ENCODE measurements around the gene AKNA. TPM values are rescaled to one million over a fixed set of nuclear protein-coding genes. Genes with fewer than 3 reads are reported as not detected.
A peak's percentile ranks its signal among the peaks of the same experiment; 100 is the strongest.

AKNA gene
- polyA plus RNA-seq, 1 experiment: 7.0 TPM

- CTCF ChIA-PET: interaction anchor here (1.4 kb wide), 1 partner anchor 10 kb away, joined by 5 read pairs; no protein-coding TSS in a partner anchor
- no peak for DNase-seq (ENCODE audit: low read depth, low spot score)
- no peaks in the 10 kb centered on the region for H3K9me3 ChIP-seq (ENCODE audit: control insufficient read depth, insufficient read depth, low read length)
- H3K27ac ChIP-seq (ENCODE audit: low read depth, low read length): peak overlapping the region; percentile 59
- H3K27me3 ChIP-seq (ENCODE audit: control insufficient read depth, insufficient read depth, low read length): no peaks in the 10 kb centered on the region
- POLR2A ChIA-PET: interaction anchor here (0.6 to 1.0 kb wide), 3 partner anchors 14 to 28 kb away, joined by 3 to 4 read pairs (median 3); no protein-coding TSS in a partner anchor
- no peak for TF ChIP-seq CTCF (IDR thresholded peaks at IDR 0.05; ENCODE audit: low read depth, low read length)
- no peak overlapping the region for H3K4me3 ChIP-seq (ENCODE audit: low read depth, low read length)
Measured at GRCh38 chr9:114348261-114348905, 39.4 kb downstream of the AKNA start.

GRCh38 chr9:114347675-114348074 is 40.1 kb downstream of the AKNA start:
- CTCF ChIA-PET: interaction anchor here (1.4 kb wide), 1 partner anchor 9 kb away, joined by 5 read pairs; no protein-coding TSS in a partner anchor

GRCh38 chr9:114346146-114346545 is 41.6 kb downstream of the AKNA start:
- no peak for DNase-seq (ENCODE audit: low read depth, low spot score)
- no peak overlapping the region for H3K27ac ChIP-seq (ENCODE audit: low read depth, low read length)
- TF ChIP-seq CTCF (IDR thresholded peaks at IDR 0.05; ENCODE audit: low read depth, low read length): no peak
- ChIA-PET CTCF (interaction anchor here (0.6 to 0.9 kb wide), 2 partner anchors 60 to 148 kb away, joined by 3 read pairs; no protein-coding TSS in a partner anchor), POLR2A (no interaction called here)
- no peaks in the 10 kb centered on the region for H3K9me3 ChIP-seq (ENCODE audit: control insufficient read depth, insufficient read depth, low read length)
- no peaks in the 10 kb centered on the region for H3K27me3 ChIP-seq (ENCODE audit: control insufficient read depth, insufficient read depth, low read length)
- no peak overlapping the region for H3K4me3 ChIP-seq (ENCODE audit: low read depth, low read length)

More at GRCh38 chr9:114347675-114348074, 40.1 kb downstream of the AKNA start:
- no peaks in the 10 kb centered on the region for H3K27me3 ChIP-seq (ENCODE audit: control insufficient read depth, insufficient read depth, low read length)
- H3K9me3 ChIP-seq (ENCODE audit: control insufficient read depth, insufficient read depth, low read length): no peaks in the 10 kb centered on the region
- POLR2A ChIA-PET: no interaction called here
- TF ChIP-seq CTCF (IDR thresholded peaks at IDR 0.05; ENCODE audit: low read depth, low read length): no peak
- H3K27ac ChIP-seq (ENCODE audit: low read depth, low read length): no peak overlapping the region
- H3K4me3 ChIP-seq (ENCODE audit: low read depth, low read length): no peak overlapping the region
- DNase-seq (ENCODE audit: low read depth, low spot score): no peak

GRCh38 chr9:114345493-114346065 is 42.2 kb downstream of the AKNA start:
- CTCF ChIA-PET: interaction anchor here (0.6 to 0.9 kb wide), 2 partner anchors 60 to 148 kb away, joined by 3 read pairs; no protein-coding TSS in a partner anchor

More at GRCh38 chr9:114345493-114346065, 42.2 kb downstream of the AKNA start:
- Histone ChIP-seq H3K4me3 (ENCODE audit: low read depth, low read length) (no peak overlapping the region), H3K27ac (ENCODE audit: low read depth, low read length) (no peak overlapping the region), H3K9me3 (ENCODE audit: control insufficient read depth, insufficient read depth, low read length) (no peaks in the 10 kb centered on the region), H3K27me3 (ENCODE audit: control insufficient read depth, insufficient read depth, low read length) (no peaks in the 10 kb centered on the region)
- no peak for DNase-seq (ENCODE audit: low read depth, low spot score)
- POLR2A ChIA-PET: no interaction called here
- no peak for TF ChIP-seq CTCF (IDR thresholded peaks at IDR 0.05; ENCODE audit: low read depth, low read length)

Measured in AG04450 (cell line).